NCI-H82 treated with DMSO at 0.1 percent for 48 hours (cell line): ENCODE data around the gene TCF21.

Source experiments
- DNase-seq: peaks from one replicate; lab custom pipeline; 2025; ENCODE audit not compliant: unreplicated experiment; lab: John Stamatoyannopoulos, UW

TCF21 gene

DNA sequence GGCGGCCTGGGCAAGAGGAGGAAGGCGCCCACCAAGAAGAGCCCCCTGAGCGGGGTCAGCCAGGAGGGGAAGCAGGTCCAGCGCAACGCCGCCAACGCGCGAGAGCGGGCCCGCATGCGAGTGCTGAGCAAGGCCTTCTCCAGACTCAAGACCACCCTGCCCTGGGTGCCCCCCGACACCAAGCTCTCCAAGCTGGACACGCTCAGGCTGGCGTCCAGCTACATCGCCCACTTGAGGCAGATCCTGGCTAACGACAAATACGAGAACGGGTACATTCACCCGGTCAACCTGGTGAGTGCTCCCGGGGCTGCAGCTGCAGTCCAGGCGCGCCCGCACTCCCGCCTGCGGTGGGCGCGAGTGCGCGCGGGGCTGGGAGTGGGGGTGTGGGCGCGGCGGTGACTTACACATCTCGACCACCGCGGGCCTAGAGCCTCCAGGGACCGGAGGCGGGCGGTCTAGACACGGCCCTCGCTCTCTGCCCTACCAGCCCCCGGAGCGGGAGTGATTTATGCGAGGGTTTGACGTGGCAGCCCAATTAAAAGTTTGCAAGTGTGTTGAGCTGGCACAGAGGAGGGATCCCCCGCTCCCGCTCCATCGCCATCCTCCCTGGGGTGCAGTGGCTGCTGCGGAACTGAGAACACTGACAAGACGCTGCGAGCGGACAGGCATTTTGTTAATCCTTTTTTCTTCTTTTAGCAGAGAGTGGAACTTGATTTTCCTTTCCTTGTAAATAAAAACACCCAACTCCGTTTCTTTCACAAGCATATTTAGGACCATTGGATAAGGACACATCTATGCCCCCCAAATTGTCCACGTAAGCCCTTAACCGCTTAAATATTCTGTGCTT, 867 bp downstream of the TCF21 start:
- DNase-seq = no peak

DNA sequence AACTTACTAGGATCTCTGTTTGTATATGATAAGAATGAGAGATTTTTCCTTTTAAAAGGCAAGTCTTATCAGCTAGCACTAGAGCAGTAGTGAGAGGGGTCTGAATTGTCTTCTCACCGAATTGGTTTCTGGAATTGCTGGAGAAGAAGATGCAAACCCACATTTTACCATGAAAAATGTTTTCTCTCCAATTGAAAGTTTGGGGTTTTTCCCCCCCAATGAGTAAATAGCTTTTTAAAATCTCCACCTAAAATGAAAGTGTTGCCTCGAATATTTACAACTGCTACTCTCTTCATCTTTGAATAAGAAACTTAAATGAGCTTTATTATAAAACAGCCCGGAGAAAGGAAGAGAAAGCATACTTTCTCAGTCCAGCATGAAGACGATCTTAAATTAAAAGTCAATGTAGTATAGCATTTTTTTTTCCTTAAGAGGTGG, 1.8 kb downstream of the TCF21 start:
- no peak for DNase-seq

DNA sequence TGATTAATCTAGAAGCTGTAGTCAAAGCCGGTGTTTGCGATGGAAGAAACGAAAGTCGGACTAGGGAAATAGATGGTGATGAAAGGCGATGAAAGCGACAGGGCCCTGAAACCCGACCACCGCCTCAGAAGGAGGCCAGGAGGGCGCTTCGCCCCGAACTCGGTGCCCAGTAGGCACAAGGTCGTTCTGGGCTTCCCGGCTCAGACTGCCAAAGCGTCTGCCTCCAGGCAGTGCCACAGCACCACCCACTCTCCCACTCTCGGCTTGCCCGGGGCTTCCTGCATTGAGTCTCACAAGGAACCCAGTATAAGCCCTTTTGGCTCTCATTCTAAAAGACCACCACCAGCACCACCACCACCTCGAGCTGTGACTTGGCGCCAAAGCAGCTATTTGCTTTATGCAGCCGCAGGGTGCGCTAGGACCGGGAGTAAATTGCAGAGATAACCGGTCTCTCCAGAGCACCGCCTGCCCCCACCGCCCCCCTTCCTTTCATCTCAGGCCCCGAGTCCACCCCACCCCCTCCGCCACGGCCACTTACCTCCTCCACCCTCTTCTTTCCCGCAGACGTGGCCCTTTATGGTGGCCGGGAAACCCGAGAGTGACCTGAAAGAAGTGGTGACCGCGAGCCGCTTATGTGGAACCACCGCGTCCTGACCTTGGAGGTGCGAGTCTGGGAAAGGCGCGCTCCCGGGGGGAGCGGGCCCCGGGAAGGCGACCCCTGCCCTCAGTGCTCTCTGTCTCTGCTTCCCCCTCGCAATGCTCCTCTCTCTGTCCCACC, 2.4 kb downstream of the TCF21 start:
- no peak for DNase-seq

DNA sequence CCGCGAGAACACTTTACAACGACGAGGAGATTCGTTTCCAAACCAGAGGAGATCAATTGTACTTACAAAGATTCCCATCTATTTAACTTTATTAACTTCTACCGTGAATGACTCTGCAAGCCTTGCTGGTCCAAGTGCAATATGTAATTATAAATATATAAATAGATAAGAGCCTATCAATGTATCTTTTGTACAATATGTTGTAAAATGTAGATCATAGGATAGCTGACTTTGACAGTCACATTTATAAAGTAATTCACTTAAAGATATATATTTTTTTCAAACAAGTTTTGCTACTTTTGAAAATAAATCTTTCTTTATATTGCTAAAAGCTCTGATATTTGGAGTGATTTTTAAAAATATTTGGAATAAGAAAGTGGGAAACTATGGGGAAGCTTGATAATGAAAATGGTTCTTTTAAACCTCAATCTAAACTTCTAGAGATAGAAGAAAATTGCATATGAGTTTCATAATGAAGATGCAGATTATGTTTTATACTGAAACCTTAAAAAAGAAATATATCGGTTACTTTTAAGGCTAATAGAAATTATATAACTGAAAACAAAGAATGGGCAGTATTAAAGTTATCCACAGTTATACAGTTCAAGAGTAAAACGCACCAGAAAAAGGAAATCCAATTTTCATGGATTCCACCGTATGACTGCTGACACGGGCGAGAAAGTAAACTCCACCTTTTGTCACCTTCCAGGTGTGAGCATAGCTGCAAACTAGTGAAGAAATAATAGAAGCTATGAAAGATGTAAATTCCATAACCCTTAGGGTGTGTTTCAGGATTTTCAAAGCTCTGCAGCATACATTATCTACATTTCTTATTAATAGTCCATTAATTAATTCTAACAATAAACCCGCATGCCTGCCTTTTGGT, 3.3 kb downstream of the TCF21 start:
- DNase-seq = no peak

DNA sequence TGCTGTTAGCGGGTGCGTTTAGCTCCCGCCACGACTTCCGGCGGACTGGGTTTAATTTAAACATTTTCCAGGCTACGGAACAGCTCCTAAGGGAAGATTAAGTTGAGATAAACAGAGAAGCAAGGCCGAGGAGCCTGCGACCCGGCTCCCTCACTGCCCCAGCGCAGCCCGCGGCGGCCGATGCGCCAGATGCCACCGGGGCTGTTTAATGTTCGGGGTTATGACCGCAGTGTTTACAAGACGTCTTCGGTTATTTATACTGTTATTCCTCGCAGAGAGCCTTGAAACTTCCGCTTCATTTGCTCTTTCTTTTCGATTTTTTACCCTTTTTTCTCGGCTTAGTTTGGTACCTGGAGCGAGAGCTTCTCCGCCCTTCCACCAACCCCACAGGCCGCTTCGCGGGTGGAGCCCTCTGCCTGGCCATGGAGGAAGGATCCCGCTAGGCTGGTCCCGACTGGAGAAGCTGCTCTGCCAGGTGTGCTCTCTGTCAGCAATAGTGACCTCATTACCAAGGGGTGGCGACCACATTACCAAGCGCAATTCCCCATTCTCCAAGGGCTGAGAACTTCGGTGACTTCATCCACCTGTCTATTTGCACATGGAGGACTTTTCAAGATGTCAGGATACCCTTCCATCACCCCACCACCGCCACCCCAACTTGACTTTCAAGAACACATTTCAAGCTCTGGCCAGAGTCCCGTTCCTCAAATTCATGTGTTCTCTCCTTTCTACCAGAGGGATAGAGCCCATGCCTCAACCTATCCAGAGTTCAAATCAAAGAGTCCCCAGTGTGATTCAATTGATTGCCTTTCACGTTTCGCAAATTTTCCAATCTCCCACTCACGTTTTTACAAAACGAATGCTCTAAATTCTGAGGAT, 4.1 kb downstream of the TCF21 start:
- no peak for DNase-seq

DNA sequence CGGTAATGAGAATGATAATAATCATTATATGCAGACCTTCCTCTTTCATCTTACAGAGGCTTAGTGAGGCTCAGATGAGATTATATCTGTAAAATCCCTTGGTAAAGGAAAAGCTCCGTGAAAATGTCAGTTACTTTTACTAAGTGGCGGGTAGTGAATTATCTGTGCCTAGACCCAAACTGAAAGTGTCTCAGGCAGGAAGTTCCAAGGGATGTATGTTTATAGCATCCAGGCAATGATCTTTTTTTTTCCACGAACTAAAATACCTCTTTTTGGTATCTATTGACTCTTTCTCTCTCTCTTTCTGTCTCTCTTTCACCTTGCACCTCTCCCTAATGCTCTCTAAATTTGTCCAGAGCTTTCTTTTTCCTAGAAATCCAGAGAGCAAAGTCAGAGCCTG, 5.0 kb downstream of the TCF21 start:
- DNase-seq = no peak

DNA sequence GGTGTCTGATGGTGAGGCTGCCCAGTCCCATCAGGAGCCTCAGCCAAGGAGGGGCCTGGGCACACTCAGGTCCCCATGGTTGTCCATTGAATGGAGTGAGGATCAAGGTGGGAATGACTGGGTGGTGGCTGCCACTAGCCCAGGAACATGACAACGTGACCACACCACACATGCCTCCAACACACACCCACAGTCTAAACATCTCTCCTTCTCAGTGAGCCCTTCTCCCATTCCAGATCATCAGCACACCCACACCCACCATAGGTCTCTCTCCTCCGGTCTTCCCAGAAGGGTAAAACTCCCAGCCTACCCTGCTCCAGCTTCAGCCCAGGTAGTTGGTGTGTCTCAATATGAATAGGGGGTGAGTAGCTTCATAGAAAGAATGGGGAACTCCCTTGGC, 5.5 kb downstream of the TCF21 start:
- DNase-seq = no peak

DNA sequence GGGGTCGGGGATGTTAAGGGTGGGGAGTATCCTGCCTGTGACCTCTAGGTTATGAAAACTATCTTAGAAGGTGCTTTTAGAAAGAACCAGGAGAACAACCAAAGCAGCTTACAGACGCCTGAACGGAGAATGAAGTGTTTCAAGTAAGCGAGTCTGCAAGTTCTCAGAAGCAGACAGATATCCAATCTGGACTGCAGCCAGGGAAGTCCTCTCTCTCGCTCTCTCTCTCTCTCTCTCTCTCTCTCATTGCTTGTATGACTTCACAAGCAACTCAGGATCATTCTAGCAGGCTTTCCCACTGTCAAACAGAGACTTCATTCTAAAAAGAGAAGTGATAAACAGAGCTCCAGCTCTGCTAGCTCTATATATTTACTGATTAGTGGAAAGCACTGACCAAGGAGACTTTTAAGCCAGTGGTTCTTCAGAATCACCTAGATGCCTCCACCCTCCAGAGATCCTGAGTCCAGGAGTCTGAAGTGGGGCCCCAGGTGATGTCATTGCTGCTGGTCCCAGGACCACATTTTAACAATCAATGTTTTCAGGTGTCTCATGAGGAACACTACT, 6.0 kb downstream of the TCF21 start:
- no peak for DNase-seq

DNA sequence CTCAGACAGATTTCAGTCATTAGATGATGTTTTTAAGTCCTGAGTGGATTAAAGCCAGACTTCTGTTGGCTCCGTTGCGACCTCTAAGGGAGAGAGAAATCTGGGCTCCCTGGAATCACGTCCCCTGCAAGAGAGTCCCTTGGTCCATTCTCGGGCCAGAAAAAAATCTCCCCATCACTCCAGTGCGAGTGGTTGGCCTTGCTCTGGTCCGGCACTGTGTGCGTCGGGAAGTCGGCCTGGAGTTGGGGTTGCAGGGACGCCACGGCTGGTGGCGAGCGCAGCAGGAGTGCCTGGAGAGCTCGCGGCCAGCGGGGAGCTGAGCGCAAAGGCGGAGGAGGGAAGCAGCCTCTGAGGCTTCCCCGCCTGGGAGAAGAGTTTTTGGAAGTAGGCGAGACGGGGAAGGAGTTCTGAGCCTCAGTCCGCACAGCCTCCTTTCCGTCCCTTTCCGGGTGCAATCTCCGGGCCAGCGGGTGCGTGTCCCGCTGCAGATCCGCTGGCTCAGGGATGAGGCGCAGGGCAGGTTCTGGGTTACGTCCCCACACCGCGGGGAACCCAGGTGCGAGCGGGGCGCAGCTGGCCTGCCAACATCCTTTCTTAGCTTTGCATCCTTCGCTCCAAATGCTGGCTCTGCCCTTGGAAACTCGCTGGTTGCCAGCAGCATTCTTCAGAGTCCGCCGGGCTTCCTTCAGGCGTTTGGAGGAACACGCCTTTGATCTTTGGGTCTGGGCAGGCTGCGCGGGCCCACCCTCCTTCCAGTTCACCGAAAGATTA, 6.8 kb downstream of the TCF21 start:
- DNase-seq = no peak

DNA sequence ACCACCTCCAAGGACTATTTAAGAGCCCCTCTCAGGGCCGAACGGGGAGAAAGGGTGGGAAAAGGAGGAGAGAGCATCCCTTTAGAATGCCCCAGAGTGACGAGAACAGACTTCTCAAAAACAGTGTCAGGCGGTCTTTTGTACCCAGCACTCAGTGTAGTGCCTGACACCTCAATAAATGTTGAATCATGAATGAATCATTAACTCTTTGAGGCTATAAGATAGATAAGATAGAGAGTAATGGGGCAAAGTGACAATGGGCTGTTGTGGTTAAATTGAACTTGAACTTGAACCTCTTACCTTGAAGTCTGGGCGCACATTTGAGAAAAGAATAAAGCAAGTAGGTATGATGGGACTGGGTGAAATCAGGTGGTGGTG, 7.4 kb downstream of the TCF21 start:
- no peak for DNase-seq

DNA sequence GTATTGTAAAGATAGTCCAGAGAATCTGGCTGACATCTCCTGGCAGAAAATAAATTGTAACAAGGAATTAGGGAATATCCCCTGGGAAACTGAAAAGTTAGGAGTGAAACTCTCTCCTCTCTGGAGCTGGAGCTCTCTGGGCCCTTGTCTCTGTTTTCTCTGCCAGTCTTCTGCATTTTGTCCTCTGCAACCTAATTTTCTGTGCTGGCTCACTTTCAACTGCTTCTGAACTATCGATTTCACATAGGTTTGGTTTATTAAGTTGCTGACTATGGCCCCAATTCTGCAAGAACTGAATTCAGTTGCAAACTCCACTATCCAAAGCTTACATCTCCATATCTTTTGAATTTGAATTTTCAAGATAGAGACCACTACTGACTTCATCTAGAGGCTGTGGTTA, 9.3 kb downstream of the TCF21 start:
- DNase-seq = no peak

DNA sequence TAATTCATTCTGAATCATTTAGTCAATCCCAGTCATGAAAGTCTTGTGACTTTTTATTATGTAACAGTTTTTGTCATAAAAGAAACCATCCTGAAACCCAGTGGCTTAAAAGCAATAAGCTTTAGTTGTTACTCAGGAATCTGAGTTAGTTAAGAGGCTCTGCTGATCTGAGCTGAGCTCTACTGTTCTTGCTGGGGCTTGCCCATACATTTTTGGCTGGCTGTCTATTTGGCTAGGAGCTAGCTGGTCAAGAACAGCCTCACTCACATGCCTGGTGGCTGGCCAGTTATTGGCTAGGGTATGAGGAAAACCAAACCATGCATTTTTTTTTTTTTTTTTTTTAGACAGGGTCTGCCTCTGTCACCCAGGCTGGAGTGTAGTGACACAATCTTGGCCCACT, 10.6 kb downstream of the TCF21 start:
- DNase-seq = no peak

DNA sequence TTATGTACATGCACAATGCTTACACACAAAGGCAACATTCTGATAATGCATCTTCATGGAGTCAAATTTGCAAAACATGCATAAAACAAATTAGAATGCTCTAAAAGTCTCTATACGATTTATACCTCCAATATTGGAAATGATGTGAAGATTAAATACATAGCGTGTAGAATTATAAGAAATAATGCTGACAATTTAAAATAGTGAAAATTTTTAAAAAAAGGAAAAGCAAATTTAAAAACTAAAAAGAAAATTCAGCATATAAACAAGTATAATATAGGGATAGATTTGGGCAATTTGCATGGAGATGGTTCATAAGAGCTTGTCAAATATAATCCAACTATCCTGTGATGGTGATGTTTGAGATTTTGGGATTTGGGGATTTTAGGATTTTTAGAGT, 14.9 kb downstream of the TCF21 start:
- DNase-seq = no peak

DNA sequence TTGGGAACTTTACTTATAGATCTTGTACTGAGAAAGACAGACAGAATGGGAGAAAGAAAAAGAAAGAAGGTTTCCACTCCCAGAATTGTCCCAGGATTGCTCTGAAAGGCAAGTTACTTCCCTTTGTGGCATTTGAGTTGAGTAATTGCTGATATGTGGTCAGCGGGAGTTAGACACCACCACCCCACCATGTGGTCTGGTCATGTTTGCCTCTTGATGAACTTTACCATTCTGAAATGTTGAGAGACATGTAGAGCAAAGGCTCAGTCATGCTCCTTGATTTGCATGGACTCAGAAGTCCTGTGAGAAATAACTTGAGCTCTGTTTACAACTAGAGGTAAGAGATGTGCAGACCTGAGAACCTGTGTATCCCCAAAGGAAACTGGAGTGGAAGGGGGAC, 17.1 kb downstream of the TCF21 start:
- DNase-seq = no peak

DNA sequence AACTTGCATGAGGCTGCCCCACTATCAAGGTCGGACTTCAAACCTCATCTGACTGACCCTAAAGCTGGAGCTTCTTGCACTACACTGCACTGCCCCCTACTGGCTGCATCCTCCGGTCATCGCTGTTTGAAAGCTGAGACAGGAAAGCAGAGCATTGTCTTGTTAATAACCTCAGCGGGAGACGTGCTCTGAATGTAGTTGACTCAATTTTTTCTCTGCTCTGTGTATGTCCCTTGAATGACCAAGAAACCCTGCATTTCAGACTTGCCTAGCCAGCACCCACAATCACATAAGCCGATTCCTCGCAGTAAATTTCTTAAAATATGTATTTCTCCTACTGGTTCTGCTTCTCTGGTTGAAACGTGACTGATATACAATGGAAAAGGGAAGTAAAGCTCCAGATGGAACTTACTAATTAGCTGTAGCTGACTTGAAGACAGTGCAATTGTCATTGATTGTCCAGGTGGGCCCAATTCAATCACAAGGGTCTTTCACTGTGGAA, 27.8 kb downstream of the TCF21 start:
- peak; percentile 70 for DNase-seq

DNA sequence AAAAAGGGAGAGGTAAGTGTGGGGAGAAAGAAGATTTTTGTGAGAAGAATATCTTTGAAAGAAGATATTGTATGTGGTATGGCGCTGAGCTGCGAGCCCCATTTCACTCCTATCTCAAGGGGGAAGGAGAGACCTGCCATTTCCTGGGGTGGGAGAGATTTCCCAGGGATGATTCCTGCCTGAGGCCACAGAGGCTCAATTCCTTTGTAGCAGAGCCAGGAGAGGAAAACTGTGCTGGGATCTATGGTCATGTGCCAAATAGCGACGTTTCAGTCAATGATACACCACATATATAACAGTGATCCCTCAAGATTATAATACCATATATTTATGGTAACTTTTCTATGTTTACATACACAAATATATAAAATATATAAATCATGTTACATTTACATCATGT, 28.9 kb downstream of the TCF21 start:
- DNase-seq = no peak

DNA sequence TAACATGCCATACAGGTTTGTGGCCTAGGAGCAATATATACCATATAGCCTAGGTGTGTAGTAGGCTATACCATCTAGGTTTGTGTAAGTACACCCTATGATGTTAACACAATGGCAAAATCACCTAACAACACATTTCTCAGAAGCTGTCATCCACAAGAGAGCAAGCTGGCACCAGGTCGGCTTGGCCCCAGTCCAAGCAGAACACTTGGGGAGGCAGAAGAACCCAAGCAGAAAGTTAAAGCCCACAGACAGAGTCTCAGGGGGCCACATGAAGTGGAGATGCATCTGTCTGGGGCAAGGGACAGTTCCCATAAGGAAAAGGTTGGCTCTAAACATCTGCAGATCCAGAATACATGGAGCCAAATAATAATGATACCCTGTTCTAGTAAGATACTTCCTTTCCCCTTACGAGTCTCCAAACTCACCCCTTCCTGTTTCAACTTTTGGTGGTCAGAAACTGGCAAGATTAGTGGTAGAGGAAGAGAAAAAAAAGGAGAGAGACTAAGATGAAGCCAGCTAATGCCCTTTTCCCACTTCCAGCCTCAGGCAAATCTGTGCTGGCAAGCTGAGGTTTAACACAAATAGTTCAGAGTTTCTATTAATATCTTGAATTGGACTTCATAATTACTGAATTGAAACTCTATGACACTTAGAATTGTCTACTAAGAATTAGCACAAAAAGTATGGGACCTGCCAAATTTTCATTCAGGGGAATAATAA, 29.5 kb downstream of the TCF21 start:
- DNase-seq = no peak

DNA sequence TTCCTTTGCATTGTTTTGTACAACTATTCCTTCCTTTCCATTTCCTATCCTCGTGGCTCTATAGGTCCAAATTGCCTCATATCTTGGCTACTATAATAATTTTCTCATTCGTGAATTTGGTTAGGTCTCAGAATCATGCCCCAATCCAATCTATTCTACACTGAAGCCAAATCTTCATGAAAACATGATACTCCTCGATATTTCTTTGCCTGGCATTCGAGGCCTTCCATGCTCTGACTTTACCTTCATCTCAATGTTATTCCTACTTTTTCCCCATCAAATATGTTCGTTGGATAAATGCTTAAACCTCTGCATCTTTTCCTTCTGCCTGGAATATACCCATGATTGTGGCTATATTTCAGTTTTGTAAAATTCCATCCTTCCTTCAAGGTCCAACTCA, 30.4 kb downstream of the TCF21 start:
- DNase-seq = no peak
